Stimulated activated memory B cell treated with anti-CD40 and anti-IgM and Interleukin-4, amounts not matched to agents 10 μg/mL and 1 μg/mL and 100 μg/mL, for 72 hours (primary cell): ENCODE results near the gene UPK2.
A peak's percentile ranks its signal among the peaks of the same experiment; 100 is the strongest.
"Not testable (repeated sequence)": the region's sequence is repeated elsewhere in the genome, so short reads cannot be mapped to it uniquely, and the experiment has no call there.

Experiments used
- ATAC-seq: fragments of 150-1000 bp; cut with Tn5 transposase; 2 replicates; pipeline ENCODE4 v1.10.0; 2021
- H3K27ac Mint-ChIP-seq: one replicate; pipeline ENCODE4 v1.8.0; 2022; ENCODE audit warnings: mild to moderate bottlenecking, mixed read lengths
- H3K27me3 Mint-ChIP-seq: one replicate; pipeline ENCODE4 v1.8.0; 2022; ENCODE audit warnings: mixed read lengths
- H3K36me3 Mint-ChIP-seq: one replicate; pipeline ENCODE4 v1.8.0; 2022; ENCODE audit warnings: mixed read lengths
- H3K4me1 Mint-ChIP-seq: one replicate; pipeline ENCODE4 v1.8.0; 2022; ENCODE audit warnings: mixed read lengths
- H3K4me3 Mint-ChIP-seq: one replicate; pipeline ENCODE4 v1.8.0; 2022; ENCODE audit warnings: mild to moderate bottlenecking, moderate library complexity, mixed read lengths
- H3K9me3 Mint-ChIP-seq: one replicate; pipeline ENCODE4 v1.8.0; 2022; ENCODE audit warnings: mixed read lengths

The UPK2 gene

GRCh38 chr11:118984337-118984736 is 28.2 kb downstream of the UPK2 start:
- not testable (repeated sequence) for H3K4me1 Mint-ChIP-seq, H3K27ac Mint-ChIP-seq, H3K36me3 Mint-ChIP-seq, H3K4me3 Mint-ChIP-seq, H3K9me3 Mint-ChIP-seq, ATAC-seq
- H3K27me3 Mint-ChIP-seq, result peaks cover 14% of the 10 kb centered on the region

- Mint-ChIP-seq H3K27me3 (peaks cover 10% of the 10 kb centered on the region), H3K36me3 (no peaks in the 10 kb centered on the region), H3K4me1 (peaks cover under 1% of the 10 kb centered on the region), H3K4me3 (no peak overlapping the region), H3K9me3 (no peaks in the 10 kb centered on the region), H3K27ac (no peak overlapping the region)
- ATAC-seq, result no peak
Observed at GRCh38 chr11:118984825-118985224, 28.7 kb downstream of the UPK2 start.

- no peaks in the 10 kb centered on the region for H3K4me1 Mint-ChIP-seq
- no peak overlapping the region for H3K27ac Mint-ChIP-seq
- H3K36me3 Mint-ChIP-seq, result peaks cover 14% of the 10 kb centered on the region
- no peak overlapping the region for H3K4me3 Mint-ChIP-seq
- no peaks in the 10 kb centered on the region for H3K9me3 Mint-ChIP-seq
- no peak for ATAC-seq
- H3K27me3 Mint-ChIP-seq, result no peaks in the 10 kb centered on the region
Observed at GRCh38 chr11:118988280-118988679, 32.2 kb downstream of the UPK2 start.

GRCh38 chr11:118991486-118992038 is 35.5 kb downstream of the UPK2 start:
- ATAC-seq, H3K4me1 Mint-ChIP-seq, H3K9me3 Mint-ChIP-seq, H3K27me3 Mint-ChIP-seq, H3K4me3 Mint-ChIP-seq, H3K27ac Mint-ChIP-seq: not testable (repeated sequence)
- peaks cover 14% of the 10 kb centered on the region for H3K36me3 Mint-ChIP-seq

- Mint-ChIP-seq H3K4me1 (peaks cover 41% of the 10 kb centered on the region), H3K9me3 (no peaks in the 10 kb centered on the region), H3K27ac (peak overlapping the region; percentile 94), H3K36me3 (peaks cover 18% of the 10 kb centered on the region), H3K27me3 (no peaks in the 10 kb centered on the region), H3K4me3 (peak overlapping the region; percentile 100)
- peak; percentile 45 for ATAC-seq
Observed at GRCh38 chr11:118996926-118997626, 41.0 kb downstream of the UPK2 start.

GRCh38 chr11:118997627-118998387 is 41.7 kb downstream of the UPK2 start, which contains the start of gene CENATAC:
TSS of gene CENATAC (plus strand) at chr11:118998138. CDS start at chr11:118998198, 60 bp downstream.
- H3K27ac Mint-ChIP-seq, result peak within 1 kb of the TSS; percentile 94
- ATAC-seq, result peak; percentile 99
- H3K4me1 Mint-ChIP-seq, result peaks cover 41% of the 10 kb centered on the region
- H3K36me3 Mint-ChIP-seq, result peaks cover 20% of the 10 kb centered on the region
- H3K9me3 Mint-ChIP-seq, result no peaks in the 10 kb centered on the region
- no peaks in the 10 kb centered on the region for H3K27me3 Mint-ChIP-seq
- peak within 1 kb of the TSS; percentile 100 for H3K4me3 Mint-ChIP-seq

- peaks cover 41% of the 10 kb centered on the region for H3K4me1 Mint-ChIP-seq
- H3K4me3 Mint-ChIP-seq, result peak overlapping the region; percentile 100
- no peaks in the 10 kb centered on the region for H3K27me3 Mint-ChIP-seq
- peaks cover 25% of the 10 kb centered on the region for H3K36me3 Mint-ChIP-seq
- H3K9me3 Mint-ChIP-seq, result no peaks in the 10 kb centered on the region
- no peak for ATAC-seq
- H3K27ac Mint-ChIP-seq, result peak overlapping the region; percentile 94
Observed at GRCh38 chr11:118998388-118998717, 42.3 kb downstream of the UPK2 start.

GRCh38 chr11:118998822-118999221 is 42.7 kb downstream of the UPK2 start:
- Mint-ChIP-seq H3K9me3 (no peaks in the 10 kb centered on the region), H3K4me3 (peak overlapping the region; percentile 100), H3K36me3 (peaks cover 30% of the 10 kb centered on the region), H3K27ac (peak overlapping the region; percentile 94), H3K4me1 (peaks cover 41% of the 10 kb centered on the region), H3K27me3 (no peaks in the 10 kb centered on the region)
- ATAC-seq, result no peak

- Mint-ChIP-seq H3K27me3 (no peaks in the 10 kb centered on the region), H3K4me3 (no peak overlapping the region), H3K27ac (no peak overlapping the region), H3K4me1 (peaks cover 41% of the 10 kb centered on the region), H3K36me3 (peaks cover 31% of the 10 kb centered on the region), H3K9me3 (no peaks in the 10 kb centered on the region)
- no peak for ATAC-seq
Observed at GRCh38 chr11:119000906-119001305, 44.8 kb downstream of the UPK2 start.

GRCh38 chr11:119006656-119007055 is 50.6 kb downstream of the UPK2 start:
- no peak for ATAC-seq
- Mint-ChIP-seq H3K4me3 (no peak overlapping the region), H3K27me3 (no peaks in the 10 kb centered on the region), H3K27ac (no peak overlapping the region), H3K9me3 (no peaks in the 10 kb centered on the region), H3K36me3 (peaks cover 45% of the 10 kb centered on the region), H3K4me1 (peaks cover 6% of the 10 kb centered on the region)
